Measurements from ENCODE around the gene CLEC16A. TPM values are rescaled to one million over a fixed set of nuclear protein-coding genes. Genes with fewer than 3 reads are reported as not detected.

CLEC16A gene
- total RNA-seq, 1 donor from 2014 or later = 15.8 TPM

GRCh38 chr16:10959161-10959560 is 14.8 kb downstream of the CLEC16A start:
- DNase-seq (ENCODE audit: low read depth) (no peak), FAIRE-seq (no peak)
- no peaks in the 10 kb centered on the region for H3K27me3 ChIP-seq (ENCODE audit: control insufficient read depth, insufficient read depth, low read length)
- H3K4me3 ChIP-seq (ENCODE audit: low read depth, low read length) = no peak overlapping the region
- peaks cover 7% of the 10 kb centered on the region for H3K36me3 ChIP-seq (ENCODE audit: control insufficient read depth, insufficient read depth, low read length)
- TF ChIP-seq CTCF (IDR thresholded peaks at IDR 0.05; ENCODE audit: insufficient read depth, low read length, severe bottlenecking) = no peak

- H3K27me3 ChIP-seq (ENCODE audit: control insufficient read depth, insufficient read depth, low read length) = no peaks in the 10 kb centered on the region
- FAIRE-seq (no peak), DNase-seq (ENCODE audit: low read depth) (peak; percentile 67)
- peaks cover 10% of the 10 kb centered on the region for H3K36me3 ChIP-seq (ENCODE audit: control insufficient read depth, insufficient read depth, low read length)
- no peak overlapping the region for H3K4me3 ChIP-seq (ENCODE audit: low read depth, low read length)
- TF ChIP-seq CTCF (IDR thresholded peaks at IDR 0.05; ENCODE audit: insufficient read depth, low read length, severe bottlenecking) = no peak
Measured at GRCh38 chr16:10961231-10961630, 16.9 kb downstream of the CLEC16A start.

GRCh38 chr16:10964039-10964890 is 19.9 kb downstream of the CLEC16A start:
- Histone ChIP-seq H3K4me3 (ENCODE audit: low read depth, low read length) (no peak overlapping the region), H3K36me3 (ENCODE audit: control insufficient read depth, insufficient read depth, low read length) (peaks cover 9% of the 10 kb centered on the region), H3K27me3 (ENCODE audit: control insufficient read depth, insufficient read depth, low read length) (no peaks in the 10 kb centered on the region)
- DNase-seq (ENCODE audit: low read depth) (peak; percentile 59), FAIRE-seq (no peak)
- TF ChIP-seq CTCF (IDR thresholded peaks at IDR 0.05; ENCODE audit: insufficient read depth, low read length, severe bottlenecking) = peak; percentile 99

GRCh38 chr16:10964891-10965326 is 20.5 kb downstream of the CLEC16A start:
- DNase-seq (ENCODE audit: low read depth) = no peak
- no peak for TF ChIP-seq CTCF (IDR thresholded peaks at IDR 0.05; ENCODE audit: insufficient read depth, low read length, severe bottlenecking)
- H3K27me3 ChIP-seq (ENCODE audit: control insufficient read depth, insufficient read depth, low read length) = no peaks in the 10 kb centered on the region
- H3K36me3 ChIP-seq (ENCODE audit: control insufficient read depth, insufficient read depth, low read length) = peaks cover 9% of the 10 kb centered on the region
- no peak overlapping the region for H3K4me3 ChIP-seq (ENCODE audit: low read depth, low read length)
- FAIRE-seq = no peak

- FAIRE-seq (no peak), DNase-seq (ENCODE audit: low read depth) (no peak)
- no peak for TF ChIP-seq CTCF (IDR thresholded peaks at IDR 0.05; ENCODE audit: insufficient read depth, low read length, severe bottlenecking)
- Histone ChIP-seq H3K4me3 (ENCODE audit: low read depth, low read length) (no peak overlapping the region), H3K36me3 (ENCODE audit: control insufficient read depth, insufficient read depth, low read length) (peaks cover 9% of the 10 kb centered on the region), H3K27me3 (ENCODE audit: control insufficient read depth, insufficient read depth, low read length) (no peaks in the 10 kb centered on the region)
Measured at GRCh38 chr16:10965440-10966061, 21.2 kb downstream of the CLEC16A start.

Measured in bronchial epithelial cell (primary cell).